ENCODE data around the gene MOB3A.

DNA sequence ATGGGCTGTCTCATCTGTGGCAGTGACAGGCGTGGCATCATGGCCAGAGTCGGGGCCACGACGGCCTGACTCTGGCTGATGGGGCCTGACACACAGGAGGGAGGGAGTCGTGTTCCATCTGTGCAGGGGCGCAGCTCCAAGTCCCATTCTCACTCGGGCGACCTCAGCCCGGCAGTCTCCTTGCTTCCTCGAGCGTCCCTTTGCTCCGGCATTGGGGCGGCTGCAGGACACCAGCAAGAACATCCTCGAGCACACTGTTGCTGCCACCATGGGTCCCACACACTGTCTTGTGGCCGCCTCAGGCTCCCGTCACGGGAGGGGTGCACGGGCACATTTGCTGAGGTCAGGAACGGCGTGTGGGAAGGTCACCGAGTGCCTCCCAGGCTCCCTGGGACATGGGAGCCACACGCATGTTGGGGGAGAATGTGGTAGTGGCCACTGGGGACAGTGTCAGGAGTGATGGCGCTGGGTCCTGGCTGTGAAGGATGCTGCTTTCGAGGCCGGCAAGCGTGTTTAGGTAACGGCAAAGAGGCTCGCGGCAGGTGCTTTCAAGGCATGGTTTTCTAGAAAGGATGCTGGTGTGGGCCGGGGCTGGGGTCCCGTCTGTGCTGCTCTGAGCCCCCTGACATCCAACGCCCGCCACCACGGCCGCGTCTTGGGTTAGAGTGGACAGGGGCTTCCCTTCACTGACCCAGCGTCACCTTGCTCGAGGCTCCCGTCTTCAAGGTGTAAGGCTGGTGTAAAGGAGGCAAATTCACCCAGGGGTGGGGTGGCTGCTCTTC lies 4.0 kb upstream of the MOB3A start:
- TF ChIP-seq EZH2 (IDR thresholded peaks at IDR 0.05; ENCODE audit: insufficient read depth, poor library complexity, severe bottlenecking) = no peak
- TF ChIP-seq EZH2phosphoT487 (IDR thresholded peaks at IDR 0.05; ENCODE audit: insufficient read depth, low read depth) = no peak
